CD1c-positive myeloid dendritic cell (primary cell): ENCODE data around the gene COL20A1.

ENCODE experiments used
- DNase-seq: peaks from one replicate; pipeline ENCODE4 v3.0.0-alpha.2; 2016; ENCODE audit errors: extremely low spot score

The COL20A1 gene

GRCh38 chr20:63261060-63261794, 31.8 kb upstream of the COL20A1 start:
- DNase-seq, result no peak

GRCh38 chr20:63261795-63262528, 31.0 kb upstream of the COL20A1 start:
- no peak for DNase-seq

DNA sequence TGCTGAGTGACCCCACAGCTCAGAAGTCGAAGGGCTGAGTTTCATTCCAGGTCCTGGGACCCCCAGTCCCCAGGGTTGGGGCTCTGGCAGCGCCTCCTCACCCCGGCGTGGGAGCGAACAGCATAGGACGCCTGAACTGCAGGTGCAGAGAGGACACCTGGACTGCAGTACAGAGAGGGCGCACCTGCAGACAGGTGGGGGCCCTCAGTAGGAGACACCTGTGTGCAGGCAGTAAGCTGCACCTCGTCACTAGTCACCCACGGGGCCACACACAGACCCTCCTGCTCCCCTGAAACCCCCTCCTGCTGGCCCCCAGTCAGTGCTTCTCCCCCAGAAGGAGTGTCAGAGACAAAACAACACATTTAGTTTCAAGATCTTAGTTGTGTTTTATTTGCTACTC, 30.1 kb upstream of the COL20A1 start:
- DNase-seq, result no peak

GRCh38 chr20:63264000-63264399, 29.0 kb upstream of the COL20A1 start:
- no peak for DNase-seq

- no peak for DNase-seq
Measured at GRCh38 chr20:63264519-63264918, 28.5 kb upstream of the COL20A1 start.

DNA sequence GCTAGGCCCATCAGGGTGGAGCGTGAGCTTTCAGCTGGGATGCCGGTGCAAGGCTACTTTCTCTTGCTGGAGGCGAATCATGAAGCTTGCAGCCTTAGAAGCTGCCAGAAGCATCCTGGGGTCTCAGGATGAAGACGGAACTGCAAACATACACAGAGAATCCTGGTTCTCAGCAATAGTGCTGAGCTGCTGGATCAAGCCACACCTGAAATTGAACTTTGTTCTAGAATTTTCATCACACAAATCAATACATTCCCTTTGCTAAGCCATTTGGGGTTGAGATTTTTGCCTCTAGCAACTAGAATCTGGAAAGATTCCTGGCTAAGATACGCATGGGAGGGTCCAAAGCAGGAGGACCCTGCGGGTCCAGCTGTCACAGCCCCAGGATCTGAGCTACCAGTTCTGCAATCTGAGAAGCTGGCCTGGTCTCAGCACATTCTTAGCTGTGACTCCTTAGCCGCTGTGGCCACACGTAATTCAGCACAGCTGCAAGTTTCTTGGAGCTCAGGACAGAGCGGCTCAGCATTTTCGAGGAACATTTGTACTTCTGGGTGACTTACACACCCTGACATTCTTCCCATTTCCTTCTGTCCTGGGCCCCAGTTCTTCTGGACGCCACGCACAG, 27.0 kb upstream of the COL20A1 start:
- DNase-seq, result no peak

GRCh38 chr20:63267691-63268090, 25.3 kb upstream of the COL20A1 start:
- no peak for DNase-seq

DNA sequence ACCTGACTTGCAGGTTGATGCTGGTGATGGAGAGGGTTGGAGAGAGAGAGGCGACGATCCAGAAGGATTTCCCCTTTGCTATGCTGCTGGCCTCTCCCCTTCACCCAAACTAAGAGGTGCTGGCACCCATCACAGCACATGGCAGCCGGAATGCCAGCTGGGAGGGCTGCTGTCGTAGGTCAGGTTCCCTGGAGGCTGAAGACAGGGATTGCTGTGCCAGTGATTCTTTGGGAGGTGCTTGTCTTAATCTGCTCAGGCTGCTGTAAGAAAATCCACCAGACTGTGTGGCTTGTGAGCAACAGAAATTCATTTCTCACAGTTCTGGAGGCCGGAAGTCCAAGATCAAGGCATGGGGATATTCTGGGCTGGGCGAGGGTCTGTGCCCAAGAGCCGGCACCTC, 24.7 kb upstream of the COL20A1 start:
- no peak for DNase-seq

DNA sequence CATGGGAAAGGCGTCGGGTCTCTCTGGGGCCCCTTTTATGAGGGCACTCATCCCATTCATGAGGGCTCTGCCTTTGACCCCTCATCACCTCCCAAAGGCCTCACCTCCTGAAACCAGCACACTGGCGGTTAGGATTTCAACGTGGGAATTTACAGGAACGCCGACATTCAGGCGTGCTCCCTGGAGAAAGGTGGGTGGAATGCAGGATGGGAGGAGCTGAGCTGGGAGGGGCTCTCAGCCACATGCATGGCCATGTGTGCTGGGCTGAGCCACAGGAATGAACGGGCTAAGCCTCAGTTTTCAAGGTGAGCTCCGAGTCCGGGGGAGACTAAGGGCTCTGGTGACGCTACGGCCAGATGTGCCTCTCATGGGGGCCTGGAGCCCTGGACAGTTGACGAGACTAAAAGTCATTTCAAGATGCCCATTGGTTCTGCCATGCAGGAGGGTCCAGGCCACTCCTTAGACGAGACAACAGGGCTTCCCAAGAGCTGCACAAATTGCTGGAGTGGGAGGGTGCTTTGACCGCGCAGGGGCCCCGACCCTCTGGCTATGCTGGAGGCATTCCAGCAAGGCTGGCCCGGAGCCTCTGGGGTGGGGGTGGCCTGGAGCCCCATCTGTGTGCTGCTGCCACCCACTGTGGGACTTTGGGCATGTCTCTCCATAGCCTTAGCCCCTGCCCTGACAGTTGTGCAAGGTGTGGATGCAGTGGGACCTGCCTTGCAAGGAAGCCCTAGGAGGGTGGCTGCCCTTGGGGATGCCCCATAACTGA, 24.1 kb upstream of the COL20A1 start:
- DNase-seq, result no peak

GRCh38 chr20:63269724-63270123, 23.3 kb upstream of the COL20A1 start:
- no peak for DNase-seq

GRCh38 chr20:63270606-63271325, 22.2 kb upstream of the COL20A1 start:
- no peak for DNase-seq

- DNase-seq, result peak; percentile 96
Measured at GRCh38 chr20:63272105-63273058, 20.6 kb upstream of the COL20A1 start, which contains the start of gene ARFGAP1. Gene ARFGAP1 (plus strand): TSS chr20:63272813. CDS start chr20:63275581, 2,768 bp downstream.

DNA sequence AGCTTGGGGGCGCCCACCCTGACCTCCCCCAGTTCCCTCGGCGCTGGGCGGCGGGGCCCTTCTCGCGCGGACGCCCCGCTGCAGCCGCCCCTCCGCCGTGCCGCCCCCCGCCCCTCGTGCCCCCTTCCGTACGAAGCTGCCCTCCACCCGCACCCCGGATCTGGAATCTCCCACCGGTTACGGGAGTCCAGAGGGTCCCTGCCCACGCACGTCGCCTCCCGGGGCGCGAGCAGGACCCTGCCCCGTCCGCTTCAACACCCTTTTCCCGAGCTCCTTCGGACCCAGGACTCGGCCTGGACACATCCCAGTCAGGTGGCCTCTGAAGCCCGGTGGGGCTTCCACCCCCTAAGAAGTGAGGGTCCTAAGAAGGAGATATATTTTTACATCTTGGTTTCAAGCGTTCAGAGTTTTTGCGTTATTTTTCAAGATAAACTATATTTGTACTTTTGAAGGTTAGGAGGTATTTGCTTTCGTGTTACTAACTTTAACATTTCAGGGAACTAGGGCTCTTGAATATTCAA, 19.9 kb upstream of the COL20A1 start:
- no peak for DNase-seq

- no peak for DNase-seq
Measured at GRCh38 chr20:63273635-63274380, 19.2 kb upstream of the COL20A1 start.

- DNase-seq, result no peak
Measured at GRCh38 chr20:63274381-63275228, 18.4 kb upstream of the COL20A1 start.

GRCh38 chr20:63275825-63276224, 17.2 kb upstream of the COL20A1 start:
- DNase-seq, result no peak

DNA sequence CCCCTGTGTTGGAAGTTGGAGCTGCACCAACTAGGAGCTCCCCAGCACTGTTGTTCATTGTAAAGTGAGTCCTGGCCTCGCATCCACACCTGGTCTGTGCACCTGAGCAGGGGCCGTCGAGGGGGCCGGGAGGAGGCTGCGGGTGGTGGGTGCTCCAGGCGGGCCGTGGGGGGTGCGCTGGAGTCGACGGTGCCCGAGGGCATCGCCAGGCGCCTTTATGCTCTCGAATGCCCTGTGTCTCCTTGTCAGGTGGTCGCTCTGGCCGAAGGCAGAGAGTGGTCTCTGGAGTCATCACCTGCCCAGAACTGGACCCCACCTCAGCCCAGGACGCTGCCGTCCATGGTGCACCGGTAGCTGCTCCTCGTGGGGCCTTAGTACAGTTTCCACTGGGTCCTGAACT, 16.0 kb upstream of the COL20A1 start:
- no peak for DNase-seq
